Breast epithelium (tissue), 3 donors: ENCODE data around the gene TASP1.

ENCODE experiments used
- POLR2A ChIP-seq: fragments of 450-650 bp; IDR thresholded peaks from one replicate; pipeline ENCODE4 v1.6.1; 2016; ENCODE audit warnings: antibody characterized with exemption, mild to moderate bottlenecking, moderate library complexity
- TF ChIP-seq, protein P1 (sequence below), 3 donors: fragments of 450-650 bp; IDR thresholded peaks; one replicate each; pipeline ENCODE4 v1.5.1; 2016 to 2017; ENCODE audit warnings: antibody characterized with exemption in 3 of 3, mild to moderate bottlenecking in 3 of 3, moderate library complexity in 3 of 3

- TF ChIP-seq POLR2A: no peak
- TF ChIP-seq, protein P1, sequence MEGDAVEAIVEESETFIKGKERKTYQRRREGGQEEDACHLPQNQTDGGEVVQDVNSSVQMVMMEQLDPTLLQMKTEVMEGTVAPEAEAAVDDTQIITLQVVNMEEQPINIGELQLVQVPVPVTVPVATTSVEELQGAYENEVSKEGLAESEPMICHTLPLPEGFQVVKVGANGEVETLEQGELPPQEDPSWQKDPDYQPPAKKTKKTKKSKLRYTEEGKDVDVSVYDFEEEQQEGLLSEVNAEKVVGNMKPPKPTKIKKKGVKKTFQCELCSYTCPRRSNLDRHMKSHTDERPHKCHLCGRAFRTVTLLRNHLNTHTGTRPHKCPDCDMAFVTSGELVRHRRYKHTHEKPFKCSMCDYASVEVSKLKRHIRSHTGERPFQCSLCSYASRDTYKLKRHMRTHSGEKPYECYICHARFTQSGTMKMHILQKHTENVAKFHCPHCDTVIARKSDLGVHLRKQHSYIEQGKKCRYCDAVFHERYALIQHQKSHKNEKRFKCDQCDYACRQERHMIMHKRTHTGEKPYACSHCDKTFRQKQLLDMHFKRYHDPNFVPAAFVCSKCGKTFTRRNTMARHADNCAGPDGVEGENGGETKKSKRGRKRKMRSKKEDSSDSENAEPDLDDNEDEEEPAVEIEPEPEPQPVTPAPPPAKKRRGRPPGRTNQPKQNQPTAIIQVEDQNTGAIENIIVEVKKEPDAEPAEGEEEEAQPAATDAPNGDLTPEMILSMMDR (IDR thresholded peaks at IDR 0.05): no peak
These were observed 218.1 kb downstream of the TASP1 start for GRCh38 chr20:13420625-13421024.
